ENCODE data around the gene CHRM2. TPM values are rescaled to one million over a fixed set of nuclear protein-coding genes. Genes with fewer than 3 reads are reported as not detected.

The CHRM2 gene
- total RNA-seq, 5 donors from 2014 or later (not counting 1 experiment from before 2014, with no cell fraction given): 0.09 to 0.10 TPM; not detected in 3

GRCh38 chr7:137045573-137045972 lies 177.1 kb downstream of the CHRM2 start:
- H3K27me3 ChIP-seq (replicated peaks in 1 of 2; ENCODE audit: control insufficient read depth in 2 of 2, extremely low read depth in 1 of 2, insufficient read depth in 2 of 2, low read length in 1 of 2): no peaks in the 10 kb centered on the region
- WGBS (ENCODE audit: insufficient coverage): no CpG with 5 or more reads among the region's 3 CpGs
- H3K4me1 ChIP-seq (ENCODE audit: control insufficient read depth in 1 of 2, extremely low read depth in 1 of 2, insufficient read depth in 2 of 2, low read length in 2 of 2): no peaks in the 10 kb centered on the region
- H3K9me3 ChIP-seq: no peaks in the 10 kb centered on the region
- no peak for ATAC-seq (replicated peaks in 1 of 4)
- H3K36me3 ChIP-seq (ENCODE audit: control insufficient read depth in 2 of 2, extremely low read depth in 1 of 2, insufficient read depth in 1 of 2, low read length in 1 of 2): no peaks in the 10 kb centered on the region
- H3K36me3 Mint-ChIP-seq: no peaks in the 10 kb centered on the region
- H3K27me3 Mint-ChIP-seq: no peaks in the 10 kb centered on the region
- no peak for DNase-seq
- POLR2A ChIA-PET: no interaction called here
- H3K4me1 Mint-ChIP-seq: no peaks in the 10 kb centered on the region
- H3K27ac Mint-ChIP-seq: no peak overlapping the region
- peaks cover 14 to 32% (median 15%) of the 10 kb centered on the region in 3 donors for H3K9me3 Mint-ChIP-seq
- H3K4me3 ChIP-seq (ENCODE audit: control insufficient read depth in 1 of 2, extremely low read depth in 1 of 2, low read length in 1 of 2): no peak overlapping the region
- CTCF ChIA-PET: no interaction called here
- no peak overlapping the region for H3K4me3 Mint-ChIP-seq
- H3K27ac ChIP-seq (ENCODE audit: low read length): no peak overlapping the region

- Histone ChIP-seq H3K36me3 (ENCODE audit: control insufficient read depth in 2 of 2, extremely low read depth in 1 of 2, insufficient read depth in 1 of 2, low read length in 1 of 2) (no peaks in the 10 kb centered on the region), H3K27me3 (replicated peaks in 1 of 2; ENCODE audit: control insufficient read depth in 2 of 2, extremely low read depth in 1 of 2, insufficient read depth in 2 of 2, low read length in 1 of 2) (no peaks in the 10 kb centered on the region), H3K9me3 (no peaks in the 10 kb centered on the region), H3K4me1 (ENCODE audit: control insufficient read depth in 1 of 2, extremely low read depth in 1 of 2, insufficient read depth in 2 of 2, low read length in 2 of 2) (no peaks in the 10 kb centered on the region), H3K4me3 (ENCODE audit: control insufficient read depth in 1 of 2, extremely low read depth in 1 of 2, low read length in 1 of 2) (no peak overlapping the region), H3K27ac (ENCODE audit: low read length) (no peak overlapping the region)
- CTCF ChIA-PET: interaction anchor here in 1 of 2 donors (0.6 kb wide), 1 partner anchor 13 kb away, joined by 4 read pairs; no protein-coding TSS in a partner anchor
- ATAC-seq (replicated peaks in 1 of 4): no peak
- WGBS (ENCODE audit: insufficient coverage): 58% methylated on average over 3 of the region's 8 CpGs
- POLR2A ChIA-PET: no interaction called here
- no peak overlapping the region for H3K27ac Mint-ChIP-seq
- peaks cover 5 to 22% (median 17%) of the 10 kb centered on the region in 3 donors for H3K9me3 Mint-ChIP-seq
- no peaks in the 10 kb centered on the region for H3K36me3 Mint-ChIP-seq
- DNase-seq: no peak
- H3K4me1 Mint-ChIP-seq: no peaks in the 10 kb centered on the region
- no peak overlapping the region for H3K4me3 Mint-ChIP-seq
- no peaks in the 10 kb centered on the region for H3K27me3 Mint-ChIP-seq
Observed at GRCh38 chr7:137069249-137069963, 201.0 kb downstream of the CHRM2 start.

Data from T-cell (primary cell).